Type B pancreatic cell (in vitro differentiated cells): ENCODE data around the gene INSYN1. TPM values are rescaled to one million over a fixed set of nuclear protein-coding genes. Genes with fewer than 3 reads are reported as not detected.
A peak's percentile ranks its signal among the peaks of the same experiment; 100 is the strongest.
"Not testable (repeated sequence)": the region's sequence is repeated elsewhere in the genome, so short reads cannot be mapped to it uniquely, and the experiment has no call there.

Experiments
- DNase-seq: peaks from one replicate; pipeline ENCODE4 v3.0.0; 2021; ENCODE audit warnings: mixed read lengths; ENCODE audit not compliant: unreplicated experiment; ENCODE audit errors: extremely low spot score
- H3K27ac Mint-ChIP-seq: 2 replicates; pipeline ENCODE4 v1.8.0; 2021; ENCODE audit warnings: mild to moderate bottlenecking, mixed read lengths
- H3K27me3 Mint-ChIP-seq: 2 replicates; pipeline ENCODE4 v1.8.0; 2021; ENCODE audit warnings: mixed read lengths
- H3K36me3 Mint-ChIP-seq: 2 replicates; pipeline ENCODE4 v1.8.0; 2021; ENCODE audit warnings: mixed read lengths
- H3K4me1 Mint-ChIP-seq: one replicate; pipeline ENCODE4 v1.8.0; 2021; ENCODE audit warnings: mixed read lengths; ENCODE audit not compliant: unreplicated experiment
- H3K4me3 Mint-ChIP-seq: 2 replicates; pipeline ENCODE4 v1.8.0; 2021; ENCODE audit warnings: mild to moderate bottlenecking, mixed read lengths
- H3K9me3 Mint-ChIP-seq: 2 replicates; pipeline ENCODE4 v1.8.0; 2021; ENCODE audit warnings: mixed read lengths
- total RNA-seq: library from RNA; stranded (reverse); gene quantifications from 2 replicates; pipeline ENCODE4 v1.2.1, GENCODE V29; 2021; ENCODE audit warnings: low replicate concordance
- TF ChIP-seq, protein P1 (sequence below): fragments of 200-600 bp; sonication (generic); conservative IDR thresholded peaks from 2 replicates; pipeline ENCODE4 v1.5.0; 2021; ENCODE audit warnings: antibody characterized with exemption, mild to moderate bottlenecking

Gene INSYN1
- total RNA-seq, 1 donor from 2014 or later: 5.8 TPM

DNA sequence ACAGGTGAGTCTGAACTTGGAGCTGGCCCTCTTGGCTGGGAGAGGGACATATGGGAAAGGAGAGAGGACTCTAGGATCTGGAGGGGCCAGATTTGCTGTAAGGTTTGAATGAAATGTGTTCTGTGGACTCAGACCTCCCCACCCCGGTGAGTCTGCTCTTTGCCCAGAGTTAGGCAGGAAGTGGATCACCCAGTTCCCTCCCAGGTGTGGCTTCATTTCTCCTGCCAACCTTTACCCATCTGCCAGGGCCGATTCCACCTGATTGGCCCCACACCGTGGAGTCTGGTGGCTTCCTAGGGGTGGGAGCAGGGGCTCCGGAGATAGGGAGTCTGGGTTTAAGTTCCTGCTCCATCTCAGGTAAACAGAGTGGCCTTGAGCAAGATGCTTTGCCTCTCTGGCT, 43.5 kb downstream of the INSYN1 start:
- H3K36me3 Mint-ChIP-seq: peaks cover 26% of the 10 kb centered on the region
- no peak overlapping the region for H3K4me3 Mint-ChIP-seq

DNA sequence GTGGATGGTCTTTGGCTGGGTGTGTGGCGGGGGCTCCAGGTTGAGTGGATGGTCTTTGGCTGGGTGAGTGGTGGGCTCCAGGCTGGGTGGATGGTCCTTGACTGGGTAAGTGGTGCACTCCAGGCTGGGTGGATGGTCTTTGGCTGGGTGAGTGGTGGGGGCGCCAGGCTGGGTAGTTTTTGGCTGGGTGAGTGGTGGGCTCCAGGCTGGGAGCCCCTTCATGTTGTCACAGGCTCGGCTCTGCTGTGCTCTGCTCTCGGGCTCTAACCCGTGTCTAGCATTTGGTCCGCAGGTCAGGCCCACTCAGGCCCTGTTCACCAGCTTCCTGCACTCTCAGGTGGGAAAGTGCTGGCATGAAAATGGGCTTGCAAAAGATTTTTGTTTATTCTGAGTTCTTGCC, 43.9 kb downstream of the INSYN1 start:
- TF ChIP-seq, protein P1, sequence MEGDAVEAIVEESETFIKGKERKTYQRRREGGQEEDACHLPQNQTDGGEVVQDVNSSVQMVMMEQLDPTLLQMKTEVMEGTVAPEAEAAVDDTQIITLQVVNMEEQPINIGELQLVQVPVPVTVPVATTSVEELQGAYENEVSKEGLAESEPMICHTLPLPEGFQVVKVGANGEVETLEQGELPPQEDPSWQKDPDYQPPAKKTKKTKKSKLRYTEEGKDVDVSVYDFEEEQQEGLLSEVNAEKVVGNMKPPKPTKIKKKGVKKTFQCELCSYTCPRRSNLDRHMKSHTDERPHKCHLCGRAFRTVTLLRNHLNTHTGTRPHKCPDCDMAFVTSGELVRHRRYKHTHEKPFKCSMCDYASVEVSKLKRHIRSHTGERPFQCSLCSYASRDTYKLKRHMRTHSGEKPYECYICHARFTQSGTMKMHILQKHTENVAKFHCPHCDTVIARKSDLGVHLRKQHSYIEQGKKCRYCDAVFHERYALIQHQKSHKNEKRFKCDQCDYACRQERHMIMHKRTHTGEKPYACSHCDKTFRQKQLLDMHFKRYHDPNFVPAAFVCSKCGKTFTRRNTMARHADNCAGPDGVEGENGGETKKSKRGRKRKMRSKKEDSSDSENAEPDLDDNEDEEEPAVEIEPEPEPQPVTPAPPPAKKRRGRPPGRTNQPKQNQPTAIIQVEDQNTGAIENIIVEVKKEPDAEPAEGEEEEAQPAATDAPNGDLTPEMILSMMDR: no peak
- no peaks in the 10 kb centered on the region for H3K9me3 Mint-ChIP-seq
- no peak overlapping the region for H3K27ac Mint-ChIP-seq
- H3K36me3 Mint-ChIP-seq: peaks cover 26% of the 10 kb centered on the region
- H3K4me3 Mint-ChIP-seq: no peak overlapping the region
- no peak for DNase-seq
- peaks cover 4% of the 10 kb centered on the region for H3K4me1 Mint-ChIP-seq
- no peaks in the 10 kb centered on the region for H3K27me3 Mint-ChIP-seq

More for the DNA sequence above, 43.5 kb downstream of the INSYN1 start:
- Mint-ChIP-seq H3K4me1 (peaks cover 3% of the 10 kb centered on the region), H3K9me3 (no peaks in the 10 kb centered on the region), H3K27ac (no peak overlapping the region), H3K27me3 (no peaks in the 10 kb centered on the region)
- TF ChIP-seq, protein P1: no peak
- no peak for DNase-seq

DNA sequence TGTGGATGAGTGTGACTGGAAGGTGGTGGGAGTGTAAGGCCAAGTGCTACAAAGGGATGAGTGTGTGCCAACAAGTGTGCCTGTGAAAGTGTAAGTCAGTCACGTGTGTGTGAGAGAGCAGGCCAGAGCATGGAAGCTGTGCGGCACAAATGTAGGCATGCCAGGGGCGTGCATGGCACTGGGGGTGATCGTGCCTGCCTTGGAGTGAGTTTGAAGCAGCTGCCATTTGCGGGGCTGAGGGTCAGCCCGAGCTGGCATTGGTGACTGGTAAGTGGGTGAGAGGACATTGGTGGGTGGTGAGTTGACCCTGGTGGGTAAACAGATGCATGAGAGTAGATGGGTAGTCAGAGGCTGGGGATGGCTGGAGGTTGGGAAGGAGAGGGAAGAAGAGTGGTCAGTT, 44.5 kb downstream of the INSYN1 start:
- Mint-ChIP-seq H3K4me1 (peaks cover 4% of the 10 kb centered on the region), H3K27me3 (no peaks in the 10 kb centered on the region), H3K27ac (no peak overlapping the region), H3K36me3 (peaks cover 24% of the 10 kb centered on the region), H3K4me3 (no peak overlapping the region), H3K9me3 (no peaks in the 10 kb centered on the region)
- TF ChIP-seq, protein P1: no peak
- DNase-seq: no peak

DNA sequence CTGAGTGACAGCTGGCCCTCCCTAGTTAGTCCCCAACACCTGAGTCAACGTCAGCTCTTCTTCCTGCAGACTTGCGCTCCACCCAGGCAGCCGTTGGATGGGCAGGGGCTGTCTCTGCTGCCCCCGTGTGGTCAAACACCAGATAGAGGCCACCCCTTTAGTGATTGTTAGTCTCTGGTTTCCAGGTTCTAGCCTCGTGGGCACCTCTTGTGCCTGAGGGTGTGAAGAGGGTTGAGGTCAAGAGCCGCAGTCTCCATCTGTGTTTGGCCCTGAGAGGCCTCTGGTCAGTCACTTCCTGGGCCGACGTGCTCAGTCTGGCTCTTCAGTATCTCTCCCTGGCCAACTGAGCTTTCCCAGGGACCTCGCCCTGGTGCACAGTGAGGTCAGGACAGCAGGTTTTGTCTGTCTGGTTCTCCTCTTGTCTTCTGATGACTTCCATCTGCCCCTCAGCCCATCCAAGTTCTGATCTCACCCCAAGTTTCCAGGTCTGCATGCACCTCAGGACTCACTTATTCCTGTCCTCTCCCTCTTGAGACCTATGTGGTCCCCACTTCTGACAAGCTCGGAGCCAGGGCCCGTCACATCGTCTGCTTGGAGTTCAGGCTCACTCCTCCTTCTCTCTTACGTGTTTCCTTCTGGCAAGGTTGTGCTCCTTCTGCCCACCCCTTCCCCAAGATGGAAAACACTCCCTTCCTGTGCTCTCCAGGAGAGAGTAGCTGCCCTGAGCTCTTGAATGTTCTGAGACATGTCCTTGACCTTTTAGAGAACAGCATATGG, 48.1 kb downstream of the INSYN1 start:
- Mint-ChIP-seq H3K4me3 (no peak overlapping the region), H3K27me3 (no peaks in the 10 kb centered on the region), H3K27ac (no peak overlapping the region), H3K36me3 (peaks cover 18% of the 10 kb centered on the region), H3K9me3 (no peaks in the 10 kb centered on the region), H3K4me1 (peaks cover 9% of the 10 kb centered on the region)
- TF ChIP-seq, protein P1: peak; percentile 92
- peak; percentile 79 for DNase-seq

DNA sequence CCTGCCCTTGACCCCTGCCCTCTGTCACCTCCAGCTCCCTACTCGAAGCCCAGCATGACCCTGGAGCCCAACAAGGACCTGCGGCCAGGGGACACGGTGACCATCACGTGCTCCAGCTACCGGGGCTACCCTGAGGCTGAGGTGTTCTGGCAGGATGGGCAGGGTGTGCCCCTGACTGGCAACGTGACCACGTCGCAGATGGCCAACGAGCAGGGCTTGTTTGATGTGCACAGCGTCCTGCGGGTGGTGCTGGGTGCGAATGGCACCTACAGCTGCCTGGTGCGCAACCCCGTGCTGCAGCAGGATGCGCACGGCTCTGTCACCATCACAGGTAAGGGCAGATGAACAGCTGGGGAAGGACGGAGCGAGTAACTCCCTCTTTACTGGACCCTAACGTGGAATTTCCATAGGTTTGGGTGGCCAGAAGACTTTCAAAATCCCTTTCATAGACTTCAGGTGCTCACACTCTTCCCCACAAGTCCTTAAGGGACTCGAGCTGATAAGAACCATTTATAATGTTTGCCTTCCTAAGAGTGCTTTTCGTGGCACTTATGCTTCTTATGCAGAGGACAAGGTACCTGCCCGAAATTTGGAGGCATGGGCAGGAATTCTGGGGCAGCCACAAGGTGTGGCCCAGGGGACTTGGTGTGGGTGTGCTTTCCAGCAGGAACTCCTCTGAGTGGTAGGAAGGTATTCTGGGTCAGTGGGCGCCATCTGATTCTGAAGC, 48.8 kb downstream of the INSYN1 start:
- not testable (repeated sequence) for H3K9me3 Mint-ChIP-seq, H3K27ac Mint-ChIP-seq, DNase-seq, H3K4me3 Mint-ChIP-seq, H3K27me3 Mint-ChIP-seq
- Mint-ChIP-seq H3K36me3 (peaks cover 20% of the 10 kb centered on the region), H3K4me1 (peaks cover 11% of the 10 kb centered on the region)

DNA sequence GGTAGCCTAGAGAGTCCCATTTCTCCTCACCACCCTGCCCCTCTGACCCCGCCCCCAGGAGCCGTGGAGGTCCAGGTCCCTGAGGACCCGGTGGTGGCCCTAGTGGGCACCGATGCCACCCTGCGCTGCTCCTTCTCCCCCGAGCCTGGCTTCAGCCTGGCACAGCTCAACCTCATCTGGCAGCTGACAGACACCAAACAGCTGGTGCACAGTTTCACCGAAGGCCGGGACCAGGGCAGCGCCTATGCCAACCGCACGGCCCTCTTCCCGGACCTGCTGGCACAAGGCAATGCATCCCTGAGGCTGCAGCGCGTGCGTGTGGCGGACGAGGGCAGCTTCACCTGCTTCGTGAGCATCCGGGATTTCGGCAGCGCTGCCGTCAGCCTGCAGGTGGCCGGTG, 49.5 kb downstream of the INSYN1 start:
- not testable (repeated sequence) for H3K27me3 Mint-ChIP-seq, H3K4me3 Mint-ChIP-seq, H3K9me3 Mint-ChIP-seq, DNase-seq, H3K27ac Mint-ChIP-seq
- peaks cover 15% of the 10 kb centered on the region for H3K4me1 Mint-ChIP-seq
- peaks cover 16% of the 10 kb centered on the region for H3K36me3 Mint-ChIP-seq
